Measurements from ENCODE around the gene MPPED1. TPM values are rescaled to one million over a fixed set of nuclear protein-coding genes. Genes with fewer than 3 reads are reported as not detected.

MPPED1 gene
- total RNA-seq, 1 experiment from 2014 or later = 0.28 TPM

DNA sequence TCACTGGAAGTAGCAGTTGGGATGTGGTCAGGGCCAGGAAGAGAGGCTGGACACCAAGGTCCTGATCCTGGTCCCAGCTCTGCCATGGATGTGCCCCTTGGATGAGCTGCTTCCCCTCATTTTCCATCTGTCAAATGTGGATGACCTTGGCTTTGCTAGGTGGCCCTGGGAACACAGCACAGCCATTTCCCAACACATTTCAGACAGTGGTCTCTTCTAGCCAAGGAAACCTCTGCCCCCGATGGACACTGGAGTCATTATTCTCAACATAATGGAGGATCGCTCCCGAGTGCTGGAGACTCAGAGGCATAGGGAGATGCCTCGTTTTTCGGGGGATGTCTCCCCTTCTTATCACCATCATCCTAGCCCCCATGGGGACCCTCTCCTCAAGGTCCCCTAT, 13.6 kb upstream of the MPPED1 start:
- DNase-seq = no peak
- Histone ChIP-seq H3K18ac (ENCODE audit: insufficient read length, low read depth, low read length) (no peak overlapping the region), H3K79me1 (ENCODE audit: insufficient read depth, low read depth, low read length, poor library complexity, severe bottlenecking) (no peaks in the 10 kb centered on the region), H3K4me2 (ENCODE audit: insufficient read depth, insufficient read length, low read length) (no peak overlapping the region), H2AFZ (ENCODE audit: low read length) (no peak overlapping the region), H3K14ac (ENCODE audit: insufficient read depth, low read length) (no peak overlapping the region), H3T11ph (ENCODE audit: low read length) (no peak overlapping the region), H4K91ac (ENCODE audit: insufficient read length, low read depth, low read length) (no peak overlapping the region), H2BK15ac (ENCODE audit: low read depth, low read length) (no peak overlapping the region), H3K4ac (ENCODE audit: low read depth, low read length) (no peak overlapping the region), H3K56ac (ENCODE audit: insufficient read length, low read depth, low read length) (no peak overlapping the region), H4K8ac (replicated peaks; ENCODE audit: insufficient read length, low read depth, low read length) (no peak overlapping the region), H2AK5ac (ENCODE audit: insufficient read length, low read length) (no peak overlapping the region), H4K20me1 (ENCODE audit: control insufficient read depth, insufficient read depth, insufficient read length) (no peaks in the 10 kb centered on the region), H3K27me3 (ENCODE audit: insufficient read depth, low read length) (no peaks in the 10 kb centered on the region), H3K23ac (ENCODE audit: insufficient read length, low read depth, low read length) (no peak overlapping the region), H2BK12ac (ENCODE audit: insufficient read length, low read depth, low read length) (no peak overlapping the region), H3K9me3 (ENCODE audit: control insufficient read depth, low read depth, low read length) (no peaks in the 10 kb centered on the region), H3K79me2 (ENCODE audit: insufficient read depth, low read length) (no peaks in the 10 kb centered on the region), H3K9ac (ENCODE audit: extremely low read depth, insufficient read length, low read length) (no peak overlapping the region), H4K5ac (ENCODE audit: insufficient read length, low read depth, low read length) (no peak overlapping the region), H2BK5ac (ENCODE audit: insufficient read length, low read length) (no peak overlapping the region), H3K4me1 (ENCODE audit: insufficient read depth, low read length) (no peaks in the 10 kb centered on the region), H3K23me2 (ENCODE audit: insufficient read length, low read depth, low read length, poor library complexity, severe bottlenecking) (peaks cover 3% of the 10 kb centered on the region), H3K27ac (ENCODE audit: insufficient read length, low read depth, low read length) (no peak overlapping the region), H2BK20ac (ENCODE audit: low read depth, low read length, poor library complexity, severe bottlenecking) (no peak overlapping the region), H2BK120ac (ENCODE audit: low read depth, low read length, poor library complexity, severe bottlenecking) (no peak overlapping the region)
- H3K27ac Mint-ChIP-seq = no peak overlapping the region
- peaks cover 2 to 19% of the 10 kb centered on the region in 2 experiments; a peak in 3 of 4 replicates for H3K4me1 Mint-ChIP-seq
- H3K36me3 Mint-ChIP-seq (ENCODE audit: insufficient read depth in 1 of 3, low read depth in 3 of 3) = peaks cover 0 to 4% (median 0%) of the 10 kb centered on the region in 3 experiments; a peak in 1 of 7 replicates
- peaks cover 19% of the 10 kb centered on the region for H3K27me3 Mint-ChIP-seq (ENCODE audit: low read depth)
- TF ChIP-seq, protein P1, sequence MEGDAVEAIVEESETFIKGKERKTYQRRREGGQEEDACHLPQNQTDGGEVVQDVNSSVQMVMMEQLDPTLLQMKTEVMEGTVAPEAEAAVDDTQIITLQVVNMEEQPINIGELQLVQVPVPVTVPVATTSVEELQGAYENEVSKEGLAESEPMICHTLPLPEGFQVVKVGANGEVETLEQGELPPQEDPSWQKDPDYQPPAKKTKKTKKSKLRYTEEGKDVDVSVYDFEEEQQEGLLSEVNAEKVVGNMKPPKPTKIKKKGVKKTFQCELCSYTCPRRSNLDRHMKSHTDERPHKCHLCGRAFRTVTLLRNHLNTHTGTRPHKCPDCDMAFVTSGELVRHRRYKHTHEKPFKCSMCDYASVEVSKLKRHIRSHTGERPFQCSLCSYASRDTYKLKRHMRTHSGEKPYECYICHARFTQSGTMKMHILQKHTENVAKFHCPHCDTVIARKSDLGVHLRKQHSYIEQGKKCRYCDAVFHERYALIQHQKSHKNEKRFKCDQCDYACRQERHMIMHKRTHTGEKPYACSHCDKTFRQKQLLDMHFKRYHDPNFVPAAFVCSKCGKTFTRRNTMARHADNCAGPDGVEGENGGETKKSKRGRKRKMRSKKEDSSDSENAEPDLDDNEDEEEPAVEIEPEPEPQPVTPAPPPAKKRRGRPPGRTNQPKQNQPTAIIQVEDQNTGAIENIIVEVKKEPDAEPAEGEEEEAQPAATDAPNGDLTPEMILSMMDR (conservative IDR thresholded peaks at IDR 0.05) = no peak
- WGBS (ENCODE audit: extremely low coverage, insufficient read length, low lambda C conversion rate) = no CpG with 5 or more reads among the region's 5 CpGs
- H3K4me3 Mint-ChIP-seq = no peak overlapping the region
- peaks cover 0 to 6% of the 10 kb centered on the region in 2 experiments; a peak in 2 of 5 replicates for H3K9me3 Mint-ChIP-seq

Measured in H9 (cell line).